A549 (cell line): ENCODE data around the gene RAVER1. TPM values are rescaled to one million over a fixed set of nuclear protein-coding genes. Genes with fewer than 3 reads are reported as not detected.

Experiments used
- ATAC-seq, 2 experiments: fragments of 200-7000 bp in 1 of 2; fragments of >200 bp in 1 of 2; cut with Nextera tagmentation in 1 of 2; cut with Tn5 transposase in 1 of 2; 3 replicates each; pipeline versions ENCODE4 v1.8.0 to v1.9.1; 2018 to 2020; ENCODE audit warnings: mild to moderate bottlenecking in 1 of 2, moderate library complexity in 1 of 2
- CTCF ChIA-PET: fragments of 300-600 bp; sonication (Branson Sonifier 250); formaldehyde crosslinking; extraction: SDS; loops from one replicate; lab custom pipeline; 2021; ENCODE audit warnings: antibody characterized with exemption, inconsistent platforms; lab: Yijun Ruan, JAX
- POLR2A ChIA-PET: fragments of 350-600 bp; formaldehyde crosslinking; extraction: SDS; loops from one replicate; lab custom pipeline; 2021; ENCODE audit warnings: antibody characterized with exemption, inconsistent platforms; lab: Yijun Ruan, JAX
- DNase-seq, 2 experiments: peaks; one replicate each; pipeline versions ENCODE4 v3.0.0 to v3.0.0-alpha.2; 2011 to 2016; ENCODE audit warnings: low read depth in 1 of 2, low spot score in 1 of 2
- FAIRE-seq: peaks from 2 replicates; lab custom pipeline; 2011; peaks lifted over from hg19 to GRCh38; lab: Jason Lieb, UNC
- H3K27ac ChIP-seq, 2 experiments: fragments of >200 bp; sonication (Bioruptor Twin); formaldehyde crosslinking; 3 replicates each; pipeline ENCODE4 v1.5.1; 2016 to 2017
- H3K4me1 ChIP-seq: fragments of >200 bp; sonication (Bioruptor Twin); formaldehyde crosslinking; 3 replicates; pipeline ENCODE4 v1.6.1; 2016
- H3K4me2 ChIP-seq: fragments of >200 bp; sonication (Bioruptor Twin); formaldehyde crosslinking; 3 replicates; pipeline ENCODE4 v1.6.1; 2016
- H3K4me3 ChIP-seq: fragments of >200 bp; sonication (Bioruptor Twin); formaldehyde crosslinking; 3 replicates; pipeline ENCODE4 v1.5.1; 2016
- H3K9me3 ChIP-seq: fragments of >200 bp; sonication (Bioruptor Twin); formaldehyde crosslinking; 3 replicates; pipeline ENCODE4 v1.6.1; 2016
- CEBPB ChIP-seq, 2 experiments: fragments of >200 bp in 1 of 2; sonication (Bioruptor Twin) in 1 of 2; formaldehyde crosslinking in 1 of 2; IDR thresholded peaks; 2 replicates each; pipeline ENCODE4 v1.6.1; 2012 to 2016
- CHD2 ChIP-seq: fragments of 150-350 bp; IDR thresholded peaks from 2 replicates; pipeline ENCODE4 v1.6.1; 2014; ENCODE audit warnings: low read length; ENCODE audit not compliant: partially characterized antibody
- E2F6 ChIP-seq: IDR thresholded peaks from 2 replicates; pipeline ENCODE4 v1.6.1; 2012; ENCODE audit warnings: low read depth, borderline replicate concordance
- EP300 ChIP-seq, 2 experiments: fragments of >200 bp; sonication (Bioruptor Twin); formaldehyde crosslinking; IDR thresholded peaks; 2 replicates in 1 of 2; 3 replicates in 1 of 2; pipeline ENCODE4 v1.6.1; 2016 to 2017
- FOSB ChIP-seq: fragments of 250-450 bp; sonication (Bioruptor Pico); IDR thresholded peaks from 2 replicates; pipeline ENCODE4 v1.5.0; 2020; ENCODE audit warnings: mild to moderate bottlenecking, moderate library complexity
- FOSL2 ChIP-seq, 2 experiments: fragments of 450-650 bp in 1 of 2; fragments of >200 bp in 1 of 2; sonication (Bioruptor Twin) in 1 of 2; formaldehyde crosslinking; IDR thresholded peaks; 2 replicates each; pipeline versions ENCODE4 v1.5.0 to v1.6.1; 2016 to 2020; ENCODE audit warnings: mild to moderate bottlenecking in 1 of 2, moderate library complexity in 1 of 2
- KDM1A ChIP-seq: fragments of 200-600 bp; sonication (generic); IDR thresholded peaks from 2 replicates; pipeline ENCODE4 v1.6.1; 2016; ENCODE audit warnings: low read depth, mild to moderate bottlenecking
- NR3C1 ChIP-seq: fragments of >200 bp; sonication (Bioruptor Twin); formaldehyde crosslinking; IDR thresholded peaks from 3 replicates; pipeline ENCODE4 v1.6.1; 2017
- POLR2A ChIP-seq: IDR thresholded peaks from 2 replicates; pipeline ENCODE4 v1.6.1; 2012; ENCODE audit warnings: mild to moderate bottlenecking, low read length
- RAD21 ChIP-seq, 2 experiments: fragments of >200 bp in 1 of 2; sonication (Bioruptor Twin) in 1 of 2; formaldehyde crosslinking in 1 of 2; IDR thresholded peaks in 1 of 2; conservative IDR thresholded peaks in 1 of 2; 2 replicates in 1 of 2; 3 replicates in 1 of 2; pipeline ENCODE4 v1.6.1; 2012 to 2018; ENCODE audit warnings: inconsistent platforms in 1 of 2
- RARB ChIP-seq: fragments of 250-450 bp; sonication (Bioruptor Pico); IDR thresholded peaks from 2 replicates; pipeline ENCODE4 v1.8.0; 2021; ENCODE audit warnings: mild to moderate bottlenecking, moderate library complexity
- RNF2 ChIP-seq: fragments of 200-600 bp; sonication (generic); IDR thresholded peaks from 2 replicates; pipeline ENCODE4 v1.6.1; 2016; ENCODE audit warnings: low read depth, mild to moderate bottlenecking, antibody characterized with exemption, moderate library complexity, borderline replicate concordance
- SREBF2 ChIP-seq: fragments of 450-650 bp; IDR thresholded peaks from 2 replicates; pipeline ENCODE4 v1.6.1; 2014; ENCODE audit warnings: mild to moderate bottlenecking, moderate library complexity
- ZC3H11A ChIP-seq: fragments of 450-650 bp; IDR thresholded peaks from 2 replicates; pipeline ENCODE4 v1.6.1; 2014; ENCODE audit warnings: antibody characterized with exemption, mild to moderate bottlenecking
- ZFP36 ChIP-seq: fragments of 450-650 bp; IDR thresholded peaks from 2 replicates; pipeline ENCODE4 v1.6.1; 2014; ENCODE audit warnings: borderline replicate concordance; ENCODE audit not compliant: partially characterized antibody
- WGBS: methylation state at CpG from one replicate; pipeline ENCODE4 v1.1.6; 2017; ENCODE audit errors: missing lambda C conversion rate; 5-methylcytosine and 5-hydroxymethylcytosine counted together
- polyA plus RNA-seq, 4 experiments: library from polyadenylated mRNA; depleted of rRNA in 3 of 4; stranded (reverse); fragments of >200 nt; fragmentation: RNase III in 1 of 4; extraction: RNeasy Plus Mini Kit Qiagen cat#74134 plus additional on column Dnase treatment in 1 of 4; gene quantifications; 2 replicates in 3 of 4; 3 replicates in 1 of 4; pipeline ENCODE4 v1.2.3, GENCODE V29; 2011 to 2017
- TF ChIP-seq, protein P1 (sequence below): fragments of >200 bp; sonication (Bioruptor Twin); formaldehyde crosslinking; IDR thresholded peaks from 3 replicates; pipeline ENCODE4 v1.5.1; 2016
- TF ChIP-seq, protein P2 (sequence below): fragments of >200 bp; sonication (Bioruptor Twin); formaldehyde crosslinking; IDR thresholded peaks from 3 replicates; pipeline ENCODE4 v1.6.1; 2016
- TF ChIP-seq, protein P3 (sequence below): fragments of 150-350 bp; IDR thresholded peaks from 2 replicates; pipeline ENCODE4 v1.6.1; 2014; ENCODE audit warnings: low read depth, mild to moderate bottlenecking, low read length

RAVER1 gene
- polyA plus RNA-seq, 2 of the 4 experiments (the other 2 are of a cell fraction), result 1.8 to 22.1 TPM

GRCh38 chr19:10278935-10279334, 54.4 kb downstream of the RAVER1 start:
- H3K27ac ChIP-seq, result no peak overlapping the region
- peaks cover 8% of the 10 kb centered on the region; the same call in 1 of the 3 replicates for H3K4me1 ChIP-seq
- no peak overlapping the region for H3K4me3 ChIP-seq
- no peak overlapping the region for H3K4me2 ChIP-seq
- FAIRE-seq, result no peak
- no peak for TF ChIP-seq CHD2
- no peak for TF ChIP-seq EP300 (IDR thresholded peaks at IDR 0.05)
- TF ChIP-seq RAD21 (conservative IDR thresholded peaks at IDR 0.05 in 1 of 2, IDR thresholded peaks at IDR 0.05 in 1 of 2), result no peak
- TF ChIP-seq, protein P1, sequence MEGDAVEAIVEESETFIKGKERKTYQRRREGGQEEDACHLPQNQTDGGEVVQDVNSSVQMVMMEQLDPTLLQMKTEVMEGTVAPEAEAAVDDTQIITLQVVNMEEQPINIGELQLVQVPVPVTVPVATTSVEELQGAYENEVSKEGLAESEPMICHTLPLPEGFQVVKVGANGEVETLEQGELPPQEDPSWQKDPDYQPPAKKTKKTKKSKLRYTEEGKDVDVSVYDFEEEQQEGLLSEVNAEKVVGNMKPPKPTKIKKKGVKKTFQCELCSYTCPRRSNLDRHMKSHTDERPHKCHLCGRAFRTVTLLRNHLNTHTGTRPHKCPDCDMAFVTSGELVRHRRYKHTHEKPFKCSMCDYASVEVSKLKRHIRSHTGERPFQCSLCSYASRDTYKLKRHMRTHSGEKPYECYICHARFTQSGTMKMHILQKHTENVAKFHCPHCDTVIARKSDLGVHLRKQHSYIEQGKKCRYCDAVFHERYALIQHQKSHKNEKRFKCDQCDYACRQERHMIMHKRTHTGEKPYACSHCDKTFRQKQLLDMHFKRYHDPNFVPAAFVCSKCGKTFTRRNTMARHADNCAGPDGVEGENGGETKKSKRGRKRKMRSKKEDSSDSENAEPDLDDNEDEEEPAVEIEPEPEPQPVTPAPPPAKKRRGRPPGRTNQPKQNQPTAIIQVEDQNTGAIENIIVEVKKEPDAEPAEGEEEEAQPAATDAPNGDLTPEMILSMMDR, result no peak
- TF ChIP-seq, protein P2, sequence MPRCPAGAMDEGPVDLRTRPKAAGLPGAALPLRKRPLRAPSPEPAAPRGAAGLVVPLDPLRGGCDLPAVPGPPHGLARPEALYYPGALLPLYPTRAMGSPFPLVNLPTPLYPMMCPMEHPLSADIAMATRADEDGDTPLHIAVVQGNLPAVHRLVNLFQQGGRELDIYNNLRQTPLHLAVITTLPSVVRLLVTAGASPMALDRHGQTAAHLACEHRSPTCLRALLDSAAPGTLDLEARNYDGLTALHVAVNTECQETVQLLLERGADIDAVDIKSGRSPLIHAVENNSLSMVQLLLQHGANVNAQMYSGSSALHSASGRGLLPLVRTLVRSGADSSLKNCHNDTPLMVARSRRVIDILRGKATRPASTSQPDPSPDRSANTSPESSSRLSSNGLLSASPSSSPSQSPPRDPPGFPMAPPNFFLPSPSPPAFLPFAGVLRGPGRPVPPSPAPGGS, result no peak
- TF ChIP-seq NR3C1, result no peak
- TF ChIP-seq KDM1A, result no peak
- TF ChIP-seq E2F6, result no peak
- TF ChIP-seq FOSB (CRISPR knock-in tag), result no peak
- TF ChIP-seq, protein P3, sequence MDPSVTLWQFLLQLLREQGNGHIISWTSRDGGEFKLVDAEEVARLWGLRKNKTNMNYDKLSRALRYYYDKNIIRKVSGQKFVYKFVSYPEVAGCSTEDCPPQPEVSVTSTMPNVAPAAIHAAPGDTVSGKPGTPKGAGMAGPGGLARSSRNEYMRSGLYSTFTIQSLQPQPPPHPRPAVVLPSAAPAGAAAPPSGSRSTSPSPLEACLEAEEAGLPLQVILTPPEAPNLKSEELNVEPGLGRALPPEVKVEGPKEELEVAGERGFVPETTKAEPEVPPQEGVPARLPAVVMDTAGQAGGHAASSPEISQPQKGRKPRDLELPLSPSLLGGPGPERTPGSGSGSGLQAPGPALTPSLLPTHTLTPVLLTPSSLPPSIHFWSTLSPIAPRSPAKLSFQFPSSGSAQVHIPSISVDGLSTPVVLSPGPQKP, result no peak
- no peak for TF ChIP-seq RNF2
- TF ChIP-seq POLR2A, result no peak
- TF ChIP-seq ZC3H11A, result no peak
- no peak for TF ChIP-seq FOSL2 (IDR thresholded peaks at IDR 0.05)
- no peak for TF ChIP-seq FOSL2 (CRISPR knock-in tag; IDR thresholded peaks at IDR 0.05)
- H3K9me3 ChIP-seq, result no peaks in the 10 kb centered on the region
- ATAC-seq, result no peak
- ChIA-PET CTCF (interaction anchor here (1.3 to 5.0 kb wide), 4 partner anchors 12 to 112 kb away, joined by 5 to 16 read pairs (median 6); no protein-coding TSS in a partner anchor), POLR2A (interaction anchor here (0.6 kb wide), 1 partner anchor 52 kb away, joined by 5 read pairs; no protein-coding TSS in a partner anchor)
- DNase-seq, result no peak
- WGBS, result 88% methylated on average over 1 of the region's 1 CpG

DNA sequence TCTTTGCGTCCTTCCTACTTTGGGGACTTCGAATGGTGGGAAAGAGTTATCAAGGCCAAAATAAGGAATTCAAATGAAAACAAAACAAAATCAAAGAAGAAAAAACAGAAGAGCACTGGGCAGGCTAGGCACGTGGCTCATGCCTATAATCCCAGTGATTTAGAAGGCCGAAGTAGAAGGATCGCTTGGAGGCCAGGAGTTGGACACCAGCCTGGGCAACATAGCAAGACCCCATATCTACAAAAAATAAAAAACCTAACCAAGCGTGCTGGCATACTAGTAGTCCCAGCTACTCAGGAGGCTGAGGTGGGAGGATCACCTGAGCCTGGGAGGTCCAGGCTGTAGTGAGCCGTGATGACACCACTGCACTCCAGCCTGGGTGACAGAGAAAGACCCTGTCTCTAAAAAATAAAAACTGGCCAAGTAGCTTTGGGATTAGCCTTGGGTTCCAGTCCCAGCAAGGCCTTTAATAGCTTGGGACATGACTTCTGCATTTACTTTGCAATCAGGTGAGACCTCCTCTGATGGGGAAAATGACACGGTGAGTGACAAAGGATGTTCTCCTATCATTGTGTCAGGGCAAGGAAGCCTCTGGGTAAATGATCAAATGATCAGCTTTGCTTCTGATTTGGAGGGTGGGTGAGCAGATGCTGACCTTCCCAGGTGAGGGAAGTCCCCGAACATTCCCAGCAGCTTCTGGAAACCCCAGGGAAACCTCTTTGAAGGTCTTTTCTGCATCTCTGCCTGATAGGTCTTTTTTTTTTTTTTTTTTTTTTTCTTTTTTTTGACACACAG, 55.3 kb downstream of the RAVER1 start:
- POLR2A ChIA-PET, result interaction anchor here (1.1 kb wide), 1 partner anchor 9 kb away, joined by 3 read pairs; no protein-coding TSS in a partner anchor

More for the DNA sequence above, 55.3 kb downstream of the RAVER1 start:
- no peak overlapping the region for H3K4me3 ChIP-seq
- ATAC-seq, result no peak
- TF ChIP-seq RARB (CRISPR knock-in tag) (no peak), E2F6 (no peak), SREBF2 (no peak), CEBPB (IDR thresholded peaks at IDR 0.05) (no peak), NR3C1 (no peak), ZFP36 (no peak)
- TF ChIP-seq, protein P1, result no peak
- TF ChIP-seq, all 56 proteins: peak for 0
- no peaks in the 10 kb centered on the region for H3K9me3 ChIP-seq
- no peak overlapping the region for H3K27ac ChIP-seq
- 81% methylated on average over 9 of the region's 9 CpGs for WGBS
- peaks cover under 1% of the 10 kb centered on the region; the same call in 1 of the 3 replicates for H3K4me1 ChIP-seq
- FAIRE-seq (no peak), DNase-seq (no peak)
- CTCF ChIA-PET, result interaction anchor here (0.8 to 5.0 kb wide), 7 partner anchors 9 to 113 kb away, joined by 3 to 16 read pairs (median 5); partner anchors contain the start of gene ZGLP1
- no peak overlapping the region for H3K4me2 ChIP-seq
